Daoy (cell line): Measurements from ENCODE around the gene PASK. TPM values are rescaled to one million over a fixed set of nuclear protein-coding genes. Genes with fewer than 3 reads are reported as not detected.

ENCODE experiments used
- DNase-seq: peaks from one replicate; pipeline ENCODE4 v3.0.0-alpha.2; 2015; ENCODE audit warnings: low read depth
- total RNA-seq: library from RNA; depleted of rRNA; stranded (reverse); fragments of >200 nt; shearing (Covaris generic); gene quantifications from 2 replicates; pipeline ENCODE4 v1.2.3, GENCODE V29; 2014

The PASK gene
- total RNA-seq, 1 experiment from 2014 or later: 8.5 TPM

GRCh38 chr2:241147336-241147735, 1.9 kb downstream of the PASK start:
- no peak for DNase-seq

- no peak for DNase-seq
These were observed 3.0 kb downstream of the PASK start for GRCh38 chr2:241146286-241146685.

- no peak for DNase-seq
These were observed 6.7 kb downstream of the PASK start for GRCh38 chr2:241142593-241142992.

GRCh38 chr2:241142063-241142462, 7.2 kb downstream of the PASK start:
- no peak for DNase-seq

- no peak for DNase-seq
These were observed 8.0 kb downstream of the PASK start for GRCh38 chr2:241141214-241141770.

DNA sequence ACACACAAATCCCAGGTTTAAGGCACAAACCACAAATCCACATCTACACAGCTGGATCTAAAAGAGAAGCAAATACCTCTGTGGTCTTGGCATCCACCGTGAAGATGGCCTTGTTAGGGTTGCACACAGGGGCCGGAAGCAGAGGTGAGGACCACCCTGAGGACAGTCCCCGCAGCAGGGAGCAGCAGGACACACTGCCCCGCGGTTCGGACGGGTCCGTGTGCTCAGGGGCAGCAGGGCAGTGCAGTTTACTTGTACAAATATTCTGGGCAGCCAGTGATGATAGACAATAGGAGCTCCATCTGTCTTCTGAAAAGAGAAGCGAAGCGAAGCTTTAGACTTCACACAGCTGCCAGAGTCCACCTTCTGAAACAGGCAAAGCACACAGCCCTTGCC, 8.8 kb downstream of the PASK start:
- no peak for DNase-seq

- no peak for DNase-seq
These were observed 9.5 kb downstream of the PASK start for GRCh38 chr2:241139531-241140444.

DNA sequence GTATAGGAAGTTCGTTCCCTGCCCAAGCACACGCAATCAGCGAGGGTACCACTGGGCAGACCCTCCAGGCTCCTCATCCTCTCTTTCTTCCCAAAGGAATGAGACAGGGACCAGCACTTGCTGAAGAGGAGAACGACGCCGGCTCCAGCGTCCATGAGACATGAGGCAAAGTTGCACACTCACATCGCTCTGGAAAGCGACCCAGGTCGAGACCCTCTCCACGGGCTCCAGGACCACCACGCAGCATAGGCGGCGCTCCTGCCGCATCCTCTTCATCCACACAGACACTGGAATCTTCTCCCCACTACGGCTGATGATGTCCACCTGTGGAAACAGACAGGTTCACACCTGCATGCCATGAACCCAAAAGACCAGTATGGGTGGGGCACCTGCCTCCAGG, 10.8 kb downstream of the PASK start:
- DNase-seq: no peak

DNA sequence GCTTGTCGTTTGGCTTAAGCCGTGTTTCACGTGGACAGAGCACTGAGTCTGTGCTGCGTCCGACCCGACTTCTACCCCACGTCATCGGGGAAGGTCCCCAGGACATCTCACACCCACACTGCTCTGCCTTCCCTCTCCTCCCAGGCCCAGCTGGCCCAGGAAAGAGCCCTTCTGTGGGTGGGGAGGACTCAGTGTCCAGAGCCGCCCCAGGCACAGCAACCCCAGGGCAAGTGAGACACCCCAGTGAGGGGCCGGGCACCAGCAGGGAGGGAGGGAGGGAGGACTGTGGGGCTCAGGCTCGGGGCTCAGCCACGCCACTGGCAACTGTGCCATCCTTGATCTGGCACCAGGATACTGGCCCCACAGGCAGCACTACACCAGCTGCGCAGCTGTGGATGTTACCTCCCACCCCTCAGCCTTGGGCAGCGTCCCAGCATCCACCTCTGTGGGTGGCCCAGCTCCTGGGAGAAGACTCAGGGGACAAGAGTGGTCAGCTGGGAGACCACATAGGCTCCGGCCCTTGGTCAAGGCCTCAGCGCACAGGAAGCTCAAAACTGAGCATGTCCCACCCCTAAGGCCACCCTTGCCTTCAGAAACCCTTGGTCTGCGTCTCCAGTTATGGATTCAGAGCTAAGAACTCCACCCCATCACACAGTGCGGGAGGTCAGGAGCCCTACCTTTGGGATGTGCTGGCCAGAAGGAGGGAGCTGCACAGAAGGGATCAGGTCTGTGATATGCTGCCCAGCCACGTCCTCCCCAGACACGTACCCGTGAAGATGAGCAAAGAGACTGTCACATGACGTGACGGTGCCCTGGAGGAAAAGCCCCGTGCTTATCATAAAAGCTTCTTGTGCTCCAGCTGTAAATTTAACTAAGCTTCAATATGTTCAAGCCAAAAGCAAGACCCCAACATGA, 11.7 kb downstream of the PASK start:
- DNase-seq: no peak

GRCh38 chr2:241136661-241137260, 12.5 kb downstream of the PASK start:
- DNase-seq: no peak

DNA sequence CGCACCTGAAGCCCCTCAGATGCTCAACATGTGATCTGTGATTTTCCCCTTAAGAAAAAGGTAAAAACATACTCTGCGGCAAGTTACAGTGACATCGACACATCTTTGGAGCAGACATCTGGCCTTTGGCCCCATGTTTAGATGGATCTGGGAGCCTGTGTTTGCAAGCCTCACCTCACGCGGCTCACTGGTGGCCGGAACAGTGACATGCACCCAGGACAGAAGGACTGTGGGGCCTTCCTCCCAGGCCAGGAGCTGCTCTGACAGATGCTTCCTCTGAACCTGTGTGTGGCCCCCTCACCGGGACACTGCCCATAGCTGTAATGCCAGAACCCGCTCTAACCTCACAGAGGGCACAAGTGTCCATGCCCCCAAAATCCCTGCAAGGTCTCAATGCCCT, 13.1 kb downstream of the PASK start:
- no peak for DNase-seq

GRCh38 chr2:241135737-241136136, 13.5 kb downstream of the PASK start:
- no peak for DNase-seq

- no peak for DNase-seq
These were observed 14.6 kb downstream of the PASK start for GRCh38 chr2:241134711-241135110.

DNA sequence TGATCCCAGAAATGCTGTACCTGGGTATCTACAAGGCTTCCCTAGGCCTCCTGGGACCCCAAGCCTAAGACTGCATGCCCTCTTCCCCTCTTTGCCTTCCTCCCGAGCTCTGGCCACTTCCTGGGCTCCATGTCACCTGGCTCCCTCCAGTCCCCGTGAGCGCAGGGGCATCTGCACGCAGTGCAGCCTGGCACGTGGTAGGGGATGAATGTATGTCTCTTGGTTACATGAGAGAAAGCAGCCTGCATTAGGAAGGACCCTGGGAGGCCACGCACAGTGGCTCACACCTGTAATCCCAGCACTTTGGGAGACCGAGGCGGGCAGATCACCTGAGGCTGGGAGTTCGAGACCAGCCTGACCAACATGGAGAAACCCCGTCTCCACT, 15.8 kb downstream of the PASK start:
- DNase-seq: no peak

- DNase-seq: no peak
These were observed 16.5 kb downstream of the PASK start for GRCh38 chr2:241132538-241133435.

DNA sequence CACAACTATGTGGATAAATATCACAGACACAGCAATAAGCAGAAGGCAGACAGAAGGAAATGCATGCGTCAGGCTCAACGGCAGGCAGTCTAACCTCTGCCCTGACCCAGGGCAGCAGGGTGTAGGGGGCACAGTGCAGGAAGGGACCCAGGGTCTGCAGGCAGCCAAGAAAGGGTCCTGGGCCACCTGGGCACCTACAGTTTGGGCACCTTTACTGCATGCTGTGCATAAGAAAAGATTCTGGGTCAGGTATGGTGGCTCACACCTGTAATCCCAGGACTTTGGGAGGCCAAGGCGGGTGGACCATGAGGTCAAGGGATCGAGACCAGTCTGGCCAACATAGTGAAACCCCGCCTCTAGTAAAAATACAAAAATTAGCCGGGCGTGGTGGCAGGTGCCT, 17.7 kb downstream of the PASK start:
- no peak for DNase-seq

DNA sequence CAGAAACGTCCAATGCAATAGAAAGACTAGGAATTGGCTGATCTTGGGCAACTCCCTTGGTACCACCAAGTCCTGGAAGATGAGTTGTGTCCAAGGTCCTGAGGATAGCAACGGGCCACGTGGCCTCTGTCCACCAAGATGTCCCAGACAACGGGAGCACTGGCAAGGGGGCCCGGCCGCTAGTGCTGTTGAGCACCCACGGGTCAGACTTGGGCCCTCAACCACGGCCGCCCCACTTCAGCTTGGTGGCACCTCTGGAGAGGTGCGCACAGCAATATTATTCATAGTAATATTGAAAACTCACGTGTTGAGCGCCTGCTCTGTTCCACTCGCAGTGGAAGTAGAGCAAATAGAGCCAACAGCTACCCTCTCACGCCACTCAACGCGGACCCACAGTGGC, 19.0 kb downstream of the PASK start:
- no peak for DNase-seq

DNA sequence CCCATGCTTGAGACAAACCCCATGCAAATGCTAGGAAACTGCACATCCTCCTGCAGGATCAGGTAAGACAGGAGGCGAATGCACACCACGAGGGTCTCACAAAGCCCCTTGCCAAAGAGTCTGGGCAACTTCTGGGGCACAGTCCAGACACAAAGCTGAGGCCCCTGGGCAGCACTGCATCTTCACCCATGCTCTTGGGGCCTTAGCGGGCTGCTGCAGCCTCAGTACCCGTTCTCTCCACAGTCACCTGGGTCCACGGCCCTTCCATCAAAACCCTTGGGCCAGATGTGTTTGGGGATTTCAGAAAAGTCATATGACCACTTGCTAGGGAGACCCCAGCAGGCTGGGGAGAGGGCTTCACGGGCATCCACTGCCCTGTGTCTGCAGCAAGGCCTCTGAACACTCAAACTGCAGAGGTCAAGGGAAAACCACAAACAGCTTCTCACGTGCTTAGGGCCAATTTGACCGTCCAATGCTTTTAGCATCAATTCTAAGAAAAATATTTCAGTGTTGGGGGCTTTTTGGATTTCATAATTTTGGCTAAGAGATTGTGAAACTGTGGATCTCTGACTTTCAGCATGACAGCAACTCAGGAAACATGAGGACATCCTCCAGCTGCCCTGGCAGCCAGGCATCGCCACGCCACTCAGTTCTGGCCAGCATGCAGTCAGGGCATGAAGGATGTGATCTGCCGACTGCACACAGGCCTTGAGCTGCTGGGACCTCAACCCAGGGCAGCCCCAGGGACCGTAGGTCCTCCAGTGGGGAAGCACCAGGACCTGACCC, 20.0 kb downstream of the PASK start:
- no peak for DNase-seq

DNA sequence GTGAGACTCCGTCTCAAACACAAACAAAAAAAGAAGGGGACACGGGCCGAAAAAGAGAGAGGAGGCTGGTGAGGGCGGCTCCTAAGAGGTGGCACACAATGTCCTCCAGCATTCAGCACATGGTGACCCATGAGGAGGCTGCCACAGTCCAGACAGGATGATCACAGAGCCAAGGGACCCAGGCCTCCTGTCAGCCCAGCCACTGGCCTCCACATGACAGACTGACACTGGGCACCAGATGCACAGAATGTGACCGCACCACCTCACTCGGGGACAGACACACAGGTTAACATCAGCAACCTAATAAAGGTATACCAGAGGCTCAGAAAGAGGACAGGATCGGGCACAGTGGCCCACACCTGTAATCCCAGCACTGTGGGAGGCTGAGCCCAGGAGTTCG, 21.0 kb downstream of the PASK start:
- no peak for DNase-seq

DNA sequence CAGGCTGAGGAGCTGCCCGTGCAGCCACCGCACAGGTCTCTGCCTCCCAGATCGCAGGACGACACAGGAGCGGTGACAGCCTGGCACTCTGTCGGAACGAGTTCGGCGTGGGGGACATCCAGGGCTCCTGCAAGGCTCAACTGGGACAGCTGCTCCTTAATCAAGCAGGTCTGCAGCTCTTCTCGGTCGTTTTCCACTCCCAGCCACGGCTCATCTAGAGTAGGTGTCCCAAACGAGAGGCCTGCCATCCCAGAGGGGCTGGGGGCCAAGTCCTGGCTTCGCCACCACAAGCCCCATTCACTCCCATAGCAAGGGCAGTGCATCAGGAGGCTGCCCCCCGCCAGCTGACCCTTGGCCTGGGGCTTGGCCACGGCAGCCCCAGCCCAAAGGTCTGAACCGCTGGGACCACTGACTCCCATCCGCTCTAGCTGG, 22.5 kb downstream of the PASK start:
- DNase-seq: no peak
